ENCODE measurements around the gene SLFN14. TPM values are rescaled to one million over a fixed set of nuclear protein-coding genes. Genes with fewer than 3 reads are reported as not detected.
"Not testable (repeated sequence)": the region's sequence is repeated elsewhere in the genome, so short reads cannot be mapped to it uniquely, and the experiment has no call there.

Gene SLFN14
- total RNA-seq (2014; rRNA removed; shearing (Covaris generic)) = not detected in 2 replicates

- no peak for DNase-seq (ENCODE audit: low spot score)
Observed at GRCh38 chr17:35560703-35561102, at the start of gene SLFN14. SLFN14 (minus strand) TSS chr17:35560819; CDS start chr17:35558062, 2,757 bp downstream.

DNA sequence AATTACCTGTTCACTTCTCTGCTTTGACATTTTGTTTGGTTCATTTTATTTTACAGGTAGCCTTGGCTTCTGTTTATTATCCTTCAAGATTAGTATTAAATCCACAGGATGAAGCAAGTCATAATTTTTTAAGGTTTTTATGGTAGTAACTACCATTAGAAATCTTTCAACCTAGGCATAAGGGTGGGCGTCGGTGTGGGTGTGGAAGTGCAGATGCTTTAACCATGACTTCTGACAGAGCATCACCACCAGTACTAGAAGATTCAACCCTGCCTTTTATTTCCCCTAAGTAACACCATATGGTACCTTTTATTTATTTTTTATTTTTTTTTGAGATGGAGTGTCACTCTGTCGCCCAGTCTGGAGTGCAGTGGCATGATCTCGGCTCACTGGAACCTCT, 49.2 kb upstream of the SLFN14 start:
- DNase-seq (ENCODE audit: low spot score) = no peak

DNA sequence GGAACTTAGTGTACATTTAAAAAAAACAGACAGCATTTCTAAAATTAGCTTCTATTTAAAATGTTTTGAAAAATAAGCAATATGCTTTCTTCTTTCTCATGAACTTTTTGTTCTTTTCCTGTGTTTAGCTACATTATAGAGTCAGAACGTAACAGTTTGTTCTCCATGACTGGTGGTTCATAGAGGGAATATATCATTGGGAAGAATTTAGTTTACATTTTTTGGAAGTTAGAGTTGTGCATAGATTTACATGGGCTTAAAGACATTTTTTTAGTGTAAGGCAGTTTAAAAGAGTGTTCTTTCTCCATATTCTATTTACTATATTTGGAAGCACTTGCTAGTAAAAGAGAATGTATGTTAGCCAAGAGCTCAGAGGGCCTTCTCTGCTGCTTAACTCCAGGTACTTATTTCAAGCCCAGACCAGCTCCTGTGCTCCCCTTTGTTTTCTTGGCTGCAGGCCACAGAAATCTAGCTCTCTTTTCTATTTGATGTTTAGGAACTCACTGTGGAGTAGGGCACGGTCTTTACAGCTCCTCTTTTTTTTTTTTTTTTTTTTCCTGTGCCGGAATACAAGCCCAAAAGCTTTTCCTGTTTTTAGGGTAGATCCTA, 46.7 kb upstream of the SLFN14 start:
- DNase-seq (ENCODE audit: low spot score) = no peak

- DNase-seq (ENCODE audit: low spot score) = no peak
Observed at GRCh38 chr17:35605678-35606077, 45.1 kb upstream of the SLFN14 start.

GRCh38 chr17:35603674-35604073, 43.1 kb upstream of the SLFN14 start:
- no peak for DNase-seq (ENCODE audit: low spot score)

GRCh38 chr17:35597604-35598003, 37.0 kb upstream of the SLFN14 start:
- DNase-seq (ENCODE audit: low spot score) = no peak

- no peak for DNase-seq (ENCODE audit: low spot score)
Observed at GRCh38 chr17:35596530-35597233, 36.1 kb upstream of the SLFN14 start.

- DNase-seq (ENCODE audit: low spot score) = no peak
Observed at GRCh38 chr17:35596072-35596471, 35.5 kb upstream of the SLFN14 start.

DNA sequence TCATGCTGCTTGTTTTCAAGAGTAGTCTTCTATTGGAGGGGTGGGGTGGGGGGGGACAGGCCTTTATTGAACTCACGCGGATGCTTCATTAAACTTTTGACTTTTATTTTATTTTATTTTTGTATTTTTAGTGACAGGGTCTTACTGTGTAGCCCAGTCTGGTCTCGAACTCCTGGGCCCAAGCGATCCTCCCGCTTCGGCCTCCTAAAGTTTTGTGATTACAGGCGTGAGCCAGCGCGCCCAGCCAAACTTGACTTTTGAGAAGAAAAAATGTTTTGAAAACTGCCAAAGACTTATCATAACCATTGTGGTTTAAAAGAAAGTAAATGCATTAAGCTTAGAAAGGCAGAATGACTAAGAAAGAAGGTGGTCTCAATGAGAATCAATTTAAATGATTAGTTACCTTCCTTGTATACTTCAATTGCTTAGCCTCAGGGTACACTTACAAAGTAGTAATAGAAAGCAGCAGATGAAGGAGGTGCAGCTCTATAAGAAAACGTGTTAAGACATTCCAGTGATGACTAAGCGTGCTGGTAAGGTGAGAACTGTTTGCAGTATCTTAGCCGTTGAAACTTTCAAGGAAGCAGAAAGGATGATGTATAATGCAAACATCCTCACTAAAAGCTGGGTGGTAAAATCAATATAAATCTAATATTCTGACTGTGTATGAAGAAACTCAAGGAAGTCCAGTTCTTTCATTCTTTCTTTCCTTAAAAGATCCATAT, 27.7 kb upstream of the SLFN14 start:
- peak; percentile 92 for DNase-seq (ENCODE audit: low spot score)

DNA sequence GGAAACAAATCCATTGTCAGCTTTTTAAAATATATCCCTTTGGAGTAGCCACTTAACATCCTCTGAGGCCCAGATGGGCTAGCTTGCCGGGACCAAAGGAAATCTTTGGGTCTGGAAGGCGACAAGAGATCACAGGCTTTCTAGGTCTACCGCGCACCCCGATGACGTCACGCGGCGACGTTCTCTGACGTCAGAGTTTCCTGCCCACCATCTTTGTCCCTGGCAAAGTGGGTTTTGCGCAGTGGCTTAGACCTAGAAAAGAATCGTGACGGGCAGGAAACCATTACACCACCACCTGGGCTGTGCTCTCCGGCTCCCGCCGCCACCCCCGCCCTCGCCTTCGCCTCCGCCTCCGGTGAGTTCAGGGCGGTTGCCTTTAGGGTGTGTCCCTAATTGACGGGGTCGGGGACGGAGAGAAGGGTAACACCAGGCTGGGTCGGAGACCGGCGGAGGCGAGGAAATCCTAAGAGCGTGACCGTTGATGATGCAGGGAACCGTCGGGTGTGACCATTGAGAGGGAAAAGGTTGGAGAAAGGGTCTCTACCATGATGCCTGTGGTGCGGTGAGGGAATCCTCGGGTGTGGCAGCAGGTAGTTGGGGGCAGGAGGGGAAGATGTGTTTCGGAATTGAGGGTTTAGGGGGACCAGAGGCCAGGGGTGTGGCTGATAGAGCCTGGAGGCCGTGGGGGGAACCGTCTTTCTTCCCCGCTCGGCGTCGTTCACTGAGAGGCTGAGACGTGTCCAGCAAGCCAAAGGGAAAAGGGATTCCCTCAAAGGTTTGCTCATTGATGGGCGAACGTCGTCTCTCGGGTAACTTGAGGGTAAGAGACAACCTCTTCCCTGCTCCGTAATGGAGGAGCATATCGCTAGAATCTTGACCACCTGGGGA, 26.7 kb upstream of the SLFN14 start, which contains the start of gene AP2B1:
AP2B1 (plus strand) TSS at position 249 of the 888 bp plus-strand sequence. CDS start 6,709 bp downstream, outside the sequence.
- DNase-seq (ENCODE audit: low spot score) = peak; percentile 100

DNA sequence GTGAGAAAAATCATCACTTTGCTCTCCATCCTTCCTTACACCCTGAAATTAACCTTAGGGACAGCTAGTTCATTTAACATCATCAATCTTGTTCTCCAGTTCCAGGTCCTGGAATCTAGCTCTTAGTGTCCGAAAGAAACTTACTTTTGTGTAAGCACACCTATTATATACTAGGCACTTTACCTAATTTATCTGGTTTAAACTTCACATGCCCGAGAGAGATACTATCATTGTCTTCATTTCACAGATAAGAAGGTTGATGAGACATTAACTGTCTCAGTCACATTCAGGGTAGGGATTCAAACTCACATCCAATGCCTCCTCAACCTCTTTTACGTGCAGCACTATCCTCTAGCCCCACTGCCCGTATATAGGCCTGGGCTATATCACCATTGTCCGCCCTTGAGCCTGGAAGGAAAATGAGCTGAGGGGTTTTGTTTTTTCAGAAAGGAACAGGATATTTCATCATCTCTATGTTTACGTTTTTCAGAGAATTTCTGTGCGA, 26.0 kb upstream of the SLFN14 start:
- DNase-seq (ENCODE audit: low spot score) = no peak

DNA sequence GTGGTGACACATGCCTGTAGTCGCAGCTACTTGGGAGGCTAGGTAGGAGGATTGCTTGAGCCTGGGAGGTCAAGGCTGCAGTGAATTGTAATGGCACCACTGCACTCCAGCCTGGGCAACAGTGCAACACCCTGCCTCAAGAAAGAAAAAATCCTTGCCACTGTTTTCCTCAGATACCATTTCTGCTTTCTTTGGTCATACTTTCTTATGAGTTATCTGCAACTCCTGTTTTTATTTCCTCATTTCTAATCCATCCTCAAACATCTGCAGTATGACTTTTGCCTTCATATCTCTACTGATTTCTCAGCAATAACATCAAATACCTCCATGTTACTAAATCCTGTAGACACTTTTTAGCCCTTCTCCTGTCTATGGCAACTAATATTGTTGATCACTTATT, 23.4 kb upstream of the SLFN14 start:
- DNase-seq (ENCODE audit: low spot score) = no peak

- no peak for DNase-seq (ENCODE audit: low spot score)
Observed at GRCh38 chr17:35578929-35579432, 18.4 kb upstream of the SLFN14 start.

GRCh38 chr17:35578197-35578928, 17.7 kb upstream of the SLFN14 start, which contains the start of gene PEX12:
PEX12 (minus strand) TSS chr17:35578571; CDS start chr17:35578021, 550 bp downstream.
- DNase-seq (ENCODE audit: low spot score) = peak; percentile 97

DNA sequence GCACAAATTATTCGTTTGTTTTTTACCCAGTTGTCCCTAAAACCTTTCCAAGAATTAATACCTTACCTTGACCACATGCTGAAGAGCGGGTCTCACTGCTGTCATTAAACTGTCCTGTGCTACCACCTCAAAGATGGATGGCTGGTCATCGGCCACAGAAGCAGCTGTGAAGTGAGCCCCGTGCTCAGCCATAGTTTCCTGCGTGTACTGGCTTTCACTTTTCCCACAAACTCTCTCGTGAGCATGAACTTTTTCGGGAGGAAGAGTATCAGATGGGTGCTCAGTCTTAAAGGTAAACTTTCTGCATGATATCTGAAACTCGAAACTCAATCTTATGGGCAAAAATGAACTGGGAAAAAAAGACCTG, 17.2 kb upstream of the SLFN14 start:
- peak; percentile 43 for DNase-seq (ENCODE audit: low spot score)

- DNase-seq (ENCODE audit: low spot score) = no peak
Observed at GRCh38 chr17:35575759-35576158, 15.1 kb upstream of the SLFN14 start.

- peak; percentile 53 for DNase-seq (ENCODE audit: low spot score)
Observed at GRCh38 chr17:35569405-35569804, 8.8 kb upstream of the SLFN14 start.

DNA sequence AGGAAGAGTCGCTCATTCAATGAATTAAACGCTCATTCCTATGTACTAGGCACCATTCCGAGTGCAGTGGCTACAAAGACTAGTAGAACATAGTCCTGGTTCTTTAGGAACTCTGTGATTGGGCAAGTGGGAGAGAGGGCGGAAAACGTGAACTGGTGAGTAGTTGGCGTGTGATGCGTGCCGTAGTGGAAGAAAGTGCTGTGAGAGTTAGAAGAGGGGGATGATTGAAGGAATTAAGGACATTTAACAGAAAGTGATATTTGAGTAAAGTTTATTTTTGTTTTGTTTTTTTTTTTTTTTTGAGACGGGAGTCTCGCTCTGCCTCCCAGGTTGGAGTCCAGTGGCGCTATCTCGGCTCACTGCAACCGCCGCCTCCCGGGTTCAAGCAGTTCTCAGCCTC, 7.9 kb upstream of the SLFN14 start:
- peak; percentile 85 for DNase-seq (ENCODE audit: low spot score)

GRCh38 chr17:35566968-35567367, 6.3 kb upstream of the SLFN14 start:
- DNase-seq (ENCODE audit: low spot score) = no peak

- DNase-seq (ENCODE audit: low spot score) = not testable (repeated sequence)
Observed at GRCh38 chr17:35563181-35563580, 2.6 kb upstream of the SLFN14 start.
